HG03103 (cell line): ENCODE data around the gene WFIKKN1.

Source experiments
- ATAC-seq: cut with Tn5 transposase; IDR thresholded peaks from one replicate; pipeline ENCODE4 v1.9.1; 2021; ENCODE audit warnings: low read depth; ENCODE audit not compliant: unreplicated experiment

Gene WFIKKN1

DNA sequence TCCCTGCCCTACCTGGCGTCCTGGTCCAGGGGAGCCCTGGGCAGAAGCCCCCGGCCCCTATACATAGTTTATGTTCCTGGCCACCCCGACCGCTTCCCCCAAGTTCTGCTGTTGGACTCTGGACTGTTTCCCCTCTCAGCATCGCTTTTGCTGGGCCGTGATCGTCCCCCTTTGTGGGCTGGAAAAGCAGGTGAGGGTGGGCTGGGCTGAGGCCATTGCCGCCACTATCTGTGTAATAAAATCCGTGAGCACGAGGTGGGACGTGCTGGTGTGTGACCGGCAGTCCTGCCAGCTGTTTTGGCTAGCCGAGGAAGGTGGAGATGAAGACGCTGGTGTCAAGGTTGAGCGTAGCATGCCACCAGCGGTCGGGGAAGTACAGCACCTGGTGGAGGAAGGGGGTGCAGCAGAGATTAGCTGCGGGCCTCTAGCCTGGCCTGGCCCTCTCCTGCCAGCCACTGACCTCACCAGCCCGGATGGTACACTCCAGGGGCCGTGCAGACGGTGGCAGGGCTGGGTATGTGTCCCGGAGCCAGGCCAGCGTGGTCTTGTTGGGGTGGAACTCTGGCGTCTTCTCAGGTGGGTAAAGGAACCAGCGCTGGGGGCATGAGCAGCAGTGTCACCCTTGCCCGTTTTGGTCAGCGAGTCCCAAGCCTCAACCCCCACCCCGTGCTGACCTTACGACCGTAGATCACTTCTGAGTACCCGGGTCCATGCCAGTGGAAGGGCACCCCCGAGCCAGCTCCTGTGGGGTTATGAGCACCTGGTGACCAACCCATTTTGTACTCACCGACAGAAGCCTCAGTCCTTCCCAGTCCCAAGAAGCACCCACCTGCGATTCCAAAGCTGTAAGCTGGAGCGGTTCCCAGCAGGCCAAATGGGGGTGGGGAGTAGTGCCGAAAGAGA is 52.0 kb downstream of the WFIKKN1 start:
- no peak for ATAC-seq

DNA sequence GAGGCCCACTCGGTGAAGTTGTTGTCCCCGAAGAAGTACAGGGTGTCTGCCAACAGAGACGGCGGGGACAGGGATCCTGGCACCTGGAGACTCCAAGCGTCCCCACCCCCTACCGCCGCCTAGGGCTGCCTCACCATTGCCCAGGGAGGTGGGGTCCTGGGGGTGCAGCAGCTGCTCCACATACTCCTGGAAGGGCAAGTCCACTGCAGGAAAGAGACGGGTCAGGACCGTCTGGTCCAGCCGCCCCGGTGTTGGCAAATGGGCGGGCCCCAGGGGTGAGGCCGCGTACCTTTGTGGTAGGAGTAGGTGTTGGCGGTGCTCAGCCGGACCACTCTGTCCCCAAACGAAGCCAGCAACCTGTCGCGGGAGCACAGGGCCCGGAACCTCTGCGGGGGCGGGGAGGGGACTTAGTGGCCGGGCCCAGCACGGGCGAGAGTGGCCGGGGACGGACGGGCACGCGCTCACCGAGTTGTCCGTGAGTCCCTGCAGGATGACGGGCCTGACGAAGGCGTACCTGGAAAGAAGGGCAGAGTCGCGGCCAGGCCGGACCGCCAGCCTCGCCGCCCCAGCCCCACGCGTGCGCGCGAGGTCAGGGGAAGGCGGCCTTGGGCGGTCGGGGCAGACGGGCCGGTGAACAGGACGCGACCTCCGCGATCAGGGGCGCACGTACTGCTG is 52.7 kb downstream of the WFIKKN1 start:
- no peak for ATAC-seq
